OCI-LY1 (cell line): ENCODE data around the gene OR1F1.
"Not testable (repeated sequence)": the region's sequence is repeated elsewhere in the genome, so short reads cannot be mapped to it uniquely, and the experiment has no call there.

Experiments used
- H2AFZ ChIP-seq: fragments of 200-600 bp; sonication (generic), shearing (Covaris generic); 2 replicates; pipeline ENCODE4 v1.6.0; 2014; ENCODE audit warnings: antibody characterized with exemption, mild to moderate bottlenecking, low read length
- H3F3A ChIP-seq: fragments of 200-600 bp; sonication (generic), shearing (Covaris generic); 2 replicates; pipeline ENCODE4 v1.6.0; 2014; ENCODE audit warnings: mild to moderate bottlenecking, antibody characterized with exemption, low read length, moderate library complexity; ENCODE audit not compliant: insufficient read depth
- H3K27ac ChIP-seq: fragments of 200-600 bp; sonication (generic); 2 replicates; pipeline ENCODE4 v1.5.1; 2014; ENCODE audit warnings: low read length, mixed run types, mild to moderate bottlenecking, low read depth; ENCODE audit not compliant: poor library complexity, severe bottlenecking
- H3K27me3 ChIP-seq: fragments of 200-600 bp; sonication (generic); 2 replicates; pipeline ENCODE4 v1.6.0; 2014; ENCODE audit warnings: antibody characterized with exemption, mild to moderate bottlenecking, low read length, moderate library complexity; ENCODE audit not compliant: insufficient read depth
- H3K36me3 ChIP-seq: fragments of 200-600 bp; sonication (generic); 2 replicates; pipeline ENCODE4 v1.6.1; 2014; ENCODE audit warnings: mild to moderate bottlenecking, antibody characterized with exemption, low read length, moderate library complexity, mixed read lengths; ENCODE audit not compliant: insufficient read depth
- H3K4me1 ChIP-seq: fragments of 200-600 bp; sonication (generic); 2 replicates; pipeline ENCODE4 v1.5.1; 2014; ENCODE audit warnings: mild to moderate bottlenecking, low read length, moderate library complexity; ENCODE audit not compliant: insufficient read depth, severe bottlenecking
- H3K4me2 ChIP-seq: fragments of 200-600 bp; sonication (generic), shearing (Covaris generic); 2 replicates; pipeline ENCODE4 v1.6.1; 2014; ENCODE audit warnings: low read length
- H3K4me3 ChIP-seq: fragments of 200-600 bp; sonication (generic); 2 replicates; pipeline ENCODE4 v1.5.1; 2014; ENCODE audit warnings: low read length, low read depth, mild to moderate bottlenecking, mixed read lengths; ENCODE audit not compliant: poor library complexity, severe bottlenecking
- H3K79me2 ChIP-seq: fragments of 200-600 bp; shearing (Covaris generic); 2 replicates; pipeline ENCODE4 v1.6.1; 2016; ENCODE audit warnings: mixed run types, low read length, mixed read lengths; ENCODE audit not compliant: insufficient read depth
- H3K9ac ChIP-seq: fragments of 200-600 bp; sonication (generic), shearing (Covaris generic); 2 replicates; pipeline ENCODE4 v1.6.1; 2014; ENCODE audit warnings: mild to moderate bottlenecking, low read length, mixed read lengths
- H3K9me2 ChIP-seq: fragments of 200-600 bp; sonication (generic), shearing (Covaris generic); 2 replicates; pipeline ENCODE4 v1.6.1; 2014; ENCODE audit warnings: low read depth, mild to moderate bottlenecking, low read length, mixed read lengths
- H3K9me3 ChIP-seq: fragments of 200-600 bp; shearing (Covaris generic); 2 replicates; pipeline ENCODE4 v1.6.1; 2014; ENCODE audit warnings: low read length, mixed read lengths
- H4K20me1 ChIP-seq: fragments of 200-600 bp; sonication (generic), shearing (Covaris generic); 2 replicates; pipeline ENCODE4 v1.6.0; 2016; ENCODE audit warnings: mild to moderate bottlenecking, low read length; ENCODE audit not compliant: insufficient read depth
- EZH2 ChIP-seq: fragments of 200-600 bp; sonication (generic), shearing (Covaris generic); IDR thresholded peaks from 2 replicates; pipeline ENCODE4 v1.8.0; 2017; ENCODE audit warnings: borderline replicate concordance, mixed run types, mild to moderate bottlenecking, antibody characterized with exemption, low read length, moderate library complexity, mixed read lengths
- TF ChIP-seq, protein P1 (sequence below): fragments of 200-600 bp; sonication (generic), shearing (Covaris generic); IDR thresholded peaks from 2 replicates; pipeline ENCODE4 v1.5.1; 2017; ENCODE audit warnings: mild to moderate bottlenecking, antibody characterized with exemption, low read length, moderate library complexity, mixed read lengths

The OR1F1 gene

DNA sequence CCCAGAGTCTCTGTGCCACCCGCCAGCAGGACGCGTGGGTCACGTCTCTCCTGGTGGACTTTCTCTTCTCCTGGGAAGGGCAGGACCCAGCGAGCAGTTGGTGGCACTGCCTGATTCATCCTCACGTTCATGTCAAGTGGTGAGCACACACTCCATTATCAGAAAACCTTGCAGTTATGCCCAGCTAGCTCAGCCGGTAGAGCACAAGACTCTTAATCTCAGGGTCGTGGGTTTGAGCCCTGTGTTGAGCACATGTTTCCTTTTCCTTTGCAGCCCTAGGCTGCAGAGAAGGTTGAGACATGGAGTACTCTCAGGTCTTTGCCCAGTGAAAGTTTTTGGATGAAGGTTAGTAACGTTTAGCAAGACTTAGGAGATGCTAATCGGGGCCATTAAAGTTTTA, 8.0 kb downstream of the OR1F1 start:
- H3F3A ChIP-seq: no peaks in the 10 kb centered on the region
- H3K79me2 ChIP-seq: no peaks in the 10 kb centered on the region
- H3K9me3 ChIP-seq: no peaks in the 10 kb centered on the region
- no peaks in the 10 kb centered on the region for H3K4me1 ChIP-seq
- H3K9ac ChIP-seq: no peak overlapping the region
- TF ChIP-seq EZH2: no peak
- TF ChIP-seq, protein P1, sequence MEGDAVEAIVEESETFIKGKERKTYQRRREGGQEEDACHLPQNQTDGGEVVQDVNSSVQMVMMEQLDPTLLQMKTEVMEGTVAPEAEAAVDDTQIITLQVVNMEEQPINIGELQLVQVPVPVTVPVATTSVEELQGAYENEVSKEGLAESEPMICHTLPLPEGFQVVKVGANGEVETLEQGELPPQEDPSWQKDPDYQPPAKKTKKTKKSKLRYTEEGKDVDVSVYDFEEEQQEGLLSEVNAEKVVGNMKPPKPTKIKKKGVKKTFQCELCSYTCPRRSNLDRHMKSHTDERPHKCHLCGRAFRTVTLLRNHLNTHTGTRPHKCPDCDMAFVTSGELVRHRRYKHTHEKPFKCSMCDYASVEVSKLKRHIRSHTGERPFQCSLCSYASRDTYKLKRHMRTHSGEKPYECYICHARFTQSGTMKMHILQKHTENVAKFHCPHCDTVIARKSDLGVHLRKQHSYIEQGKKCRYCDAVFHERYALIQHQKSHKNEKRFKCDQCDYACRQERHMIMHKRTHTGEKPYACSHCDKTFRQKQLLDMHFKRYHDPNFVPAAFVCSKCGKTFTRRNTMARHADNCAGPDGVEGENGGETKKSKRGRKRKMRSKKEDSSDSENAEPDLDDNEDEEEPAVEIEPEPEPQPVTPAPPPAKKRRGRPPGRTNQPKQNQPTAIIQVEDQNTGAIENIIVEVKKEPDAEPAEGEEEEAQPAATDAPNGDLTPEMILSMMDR: no peak
- H3K27ac ChIP-seq: no peak overlapping the region
- H3K36me3 ChIP-seq: no peaks in the 10 kb centered on the region
- no peak overlapping the region for H2AFZ ChIP-seq
- H4K20me1 ChIP-seq: no peaks in the 10 kb centered on the region
- 0 out of 2 replicates have a peak, but pooled peaks cover 5% of the 10 kb centered on the region for H3K27me3 ChIP-seq
- H3K4me3 ChIP-seq: no peak overlapping the region
- no peaks in the 10 kb centered on the region for H3K9me2 ChIP-seq
- no peak overlapping the region for H3K4me2 ChIP-seq

DNA sequence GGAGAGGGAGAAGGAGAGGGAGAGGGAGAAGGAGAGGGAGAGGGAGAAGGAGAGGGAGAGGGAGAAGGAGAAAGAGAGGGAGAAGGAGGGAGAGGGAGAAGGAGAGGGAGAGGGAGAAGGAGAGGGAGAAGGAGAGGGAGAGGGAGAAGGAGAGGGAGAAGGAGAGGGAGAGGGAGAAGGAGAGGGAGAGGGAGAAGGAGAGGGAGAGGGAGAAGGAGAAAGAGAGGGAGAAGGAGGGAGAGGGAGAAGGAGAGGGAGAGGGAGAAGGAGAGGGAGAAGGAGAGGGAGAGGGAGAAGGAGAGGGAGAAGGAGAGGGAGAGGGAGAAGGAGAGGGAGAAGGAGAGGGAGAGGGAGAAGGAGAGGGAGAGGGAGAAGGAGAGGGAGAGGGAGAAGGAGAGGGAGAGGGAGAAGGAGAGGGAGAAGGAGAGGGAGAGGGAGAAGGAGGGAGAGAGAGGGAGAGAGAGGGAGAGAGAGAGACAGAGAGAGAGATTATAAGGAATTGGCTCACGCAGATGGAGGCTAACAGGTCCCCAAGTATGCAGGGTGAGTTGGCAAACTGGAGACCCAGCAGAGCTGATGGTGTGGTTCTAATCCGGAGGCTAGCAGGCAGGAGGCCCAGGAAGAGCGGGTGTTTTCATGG, 9.8 kb downstream of the OR1F1 start:
- not testable (repeated sequence) for H3K9me2 ChIP-seq, H3K79me2 ChIP-seq, H3K4me1 ChIP-seq, H3K4me3 ChIP-seq, H3K27me3 ChIP-seq, H3K4me2 ChIP-seq, H4K20me1 ChIP-seq, H3K27ac ChIP-seq, H2AFZ ChIP-seq, H3F3A ChIP-seq, H3K36me3 ChIP-seq, H3K9ac ChIP-seq, H3K9me3 ChIP-seq

DNA sequence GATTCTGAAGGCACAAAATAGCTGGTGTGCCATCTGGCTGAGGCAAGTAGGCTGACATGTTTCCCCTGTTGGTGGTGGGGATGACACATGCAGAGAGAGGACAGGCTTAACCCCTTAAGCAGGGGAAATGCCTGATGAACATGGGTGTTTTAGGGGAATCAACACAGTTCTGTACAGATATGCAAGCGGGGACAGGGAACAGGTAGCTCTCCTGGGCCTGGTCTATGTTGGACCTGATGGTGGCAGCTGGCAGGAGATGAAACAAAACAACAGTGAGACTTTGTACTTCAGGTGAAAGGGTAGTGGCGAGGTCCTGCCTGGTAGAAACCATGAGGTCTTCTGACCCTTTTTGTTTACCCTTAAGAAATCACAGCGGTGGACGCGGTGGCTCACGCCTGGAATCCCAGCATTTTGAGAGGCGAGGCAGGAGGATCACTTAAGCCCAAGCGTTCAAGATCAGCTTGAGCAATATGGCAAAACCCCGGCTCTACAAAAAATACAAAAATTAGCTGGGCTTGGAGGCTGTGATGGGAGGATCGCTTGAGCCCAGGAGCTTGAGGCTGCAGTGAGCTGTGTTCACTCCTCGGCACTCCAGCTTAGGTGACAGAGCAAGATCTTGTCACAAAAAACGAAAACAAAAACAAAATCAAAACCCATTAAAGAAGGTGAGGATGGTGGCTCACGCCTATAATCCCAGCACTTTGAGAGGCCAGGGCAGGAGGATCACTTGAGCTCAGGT, 10.5 kb downstream of the OR1F1 start:
- Histone ChIP-seq H3K4me1 (no peaks in the 10 kb centered on the region), H3F3A (no peaks in the 10 kb centered on the region), H3K36me3 (no peaks in the 10 kb centered on the region), H3K27me3 (0 out of 2 replicates have a peak, but pooled peaks cover 5% of the 10 kb centered on the region), H3K27ac (no peak overlapping the region), H3K9ac (no peak overlapping the region), H3K9me3 (no peaks in the 10 kb centered on the region), H3K4me2 (no peak overlapping the region), H4K20me1 (no peaks in the 10 kb centered on the region), H3K9me2 (no peaks in the 10 kb centered on the region), H3K4me3 (no peak overlapping the region), H3K79me2 (no peaks in the 10 kb centered on the region), H2AFZ (no peak overlapping the region)
- TF ChIP-seq, protein P1: no peak
- TF ChIP-seq EZH2: no peak
